Caco-2 (cell line): ENCODE results near the gene FAM221B. TPM values are rescaled to one million over a fixed set of nuclear protein-coding genes. Genes with fewer than 3 reads are reported as not detected.

Experiments
- BruUV-seq: library from RNA; stranded (reverse); fragments of 400-500 nt; replicated peaks from 2 replicates; lab custom pipeline; 2021; lab: Mats Ljungman, UMichigan
- CTCF ChIA-PET: fragments of 300-600 bp; sonication (Branson Sonifier 250); formaldehyde crosslinking; loops from one replicate; lab custom pipeline; 2022; ENCODE audit warnings: antibody characterized with exemption; lab: Charles Lee
- POLR2A ChIA-PET: fragments of 300-600 bp; sonication (Branson Sonifier 250); formaldehyde crosslinking; loops from one replicate; lab custom pipeline; 2022; ENCODE audit warnings: antibody characterized with exemption; lab: Charles Lee
- DNase-seq, 2 experiments: peaks; one replicate each; pipeline versions ENCODE4 v3.0.0 to v3.0.0-alpha.2; 2020 to 2022
- H3K27me3 ChIP-seq: replicated peaks from 2 replicates; pipeline ENCODE4 v1.6.0; 2011; ENCODE audit warnings: low read length; ENCODE audit not compliant: control insufficient read depth, insufficient read depth
- H3K36me3 ChIP-seq: 2 replicates; pipeline ENCODE4 v1.5.1; 2011; ENCODE audit warnings: low read length; ENCODE audit not compliant: control insufficient read depth, insufficient read depth
- H3K4me1 ChIP-seq: fragments of 250-450 bp; sonication (Bioruptor Pico); 2 replicates; pipeline ENCODE4 v1.5.1; 2020; ENCODE audit warnings: mild to moderate bottlenecking
- H3K4me3 ChIP-seq: 2 replicates; pipeline ENCODE4 v1.5.1; 2011; ENCODE audit warnings: low read depth, mild to moderate bottlenecking, control low read depth, low read length
- H3K9me3 ChIP-seq: fragments of 250-450 bp; sonication (Bioruptor Pico); 2 replicates; pipeline ENCODE4 v1.5.1; 2020; ENCODE audit warnings: mild to moderate bottlenecking, moderate library complexity
- H3K27ac Mint-ChIP-seq: one replicate; pipeline ENCODE4 v1.8.0; 2022; ENCODE audit warnings: mixed read lengths; ENCODE audit not compliant: unreplicated experiment
- H3K27me3 Mint-ChIP-seq: one replicate; pipeline ENCODE4 v1.8.0; 2022; ENCODE audit warnings: mixed read lengths; ENCODE audit not compliant: insufficient read depth, unreplicated experiment
- H3K36me3 Mint-ChIP-seq: one replicate; pipeline ENCODE4 v1.8.0; 2022; ENCODE audit warnings: mild to moderate bottlenecking, mixed read lengths; ENCODE audit not compliant: insufficient read depth, unreplicated experiment
- H3K4me1 Mint-ChIP-seq: one replicate; pipeline ENCODE4 v1.8.0; 2022; ENCODE audit warnings: low read depth, mixed read lengths; ENCODE audit not compliant: unreplicated experiment
- H3K4me3 Mint-ChIP-seq: one replicate; pipeline ENCODE4 v1.8.0; 2022; ENCODE audit warnings: mild to moderate bottlenecking, moderate library complexity, mixed read lengths; ENCODE audit not compliant: unreplicated experiment
- H3K9me3 Mint-ChIP-seq: one replicate; pipeline ENCODE4 v1.8.0; 2022; ENCODE audit warnings: mixed read lengths; ENCODE audit not compliant: unreplicated experiment
- intact Hi-C: fragments of 100-400 bp; cut with micrococcal nuclease; formaldehyde crosslinking; loops from one replicate; pipeline ENCODE4 v1.10.0; 2022; ENCODE audit not compliant: unreplicated experiment
- total RNA-seq: library from RNA; stranded (reverse); gene quantifications from 2 replicates; pipeline ENCODE4 v1.2.3, GENCODE V29; 2022
- TF ChIP-seq, protein P1 (sequence below), 2 experiments: fragments of 200-600 bp in 1 of 2; IDR thresholded peaks; 1 replicate in 1 of 2; 2 replicates in 1 of 2; pipeline versions ENCODE4 v1.5.1 to v1.8.0; 2011 to 2022; ENCODE audit warnings: antibody characterized with exemption in 1 of 2, control low read depth in 1 of 2, inconsistent platforms in 1 of 2, low read depth in 1 of 2, low read length in 1 of 2, mild to moderate bottlenecking in 1 of 2, moderate library complexity in 1 of 2; ENCODE audit not compliant: insufficient read depth in 1 of 2, severe bottlenecking in 1 of 2, unreplicated experiment in 1 of 2

The FAM221B gene
- total RNA-seq, 1 experiment from 2014 or later, result not detected

DNA sequence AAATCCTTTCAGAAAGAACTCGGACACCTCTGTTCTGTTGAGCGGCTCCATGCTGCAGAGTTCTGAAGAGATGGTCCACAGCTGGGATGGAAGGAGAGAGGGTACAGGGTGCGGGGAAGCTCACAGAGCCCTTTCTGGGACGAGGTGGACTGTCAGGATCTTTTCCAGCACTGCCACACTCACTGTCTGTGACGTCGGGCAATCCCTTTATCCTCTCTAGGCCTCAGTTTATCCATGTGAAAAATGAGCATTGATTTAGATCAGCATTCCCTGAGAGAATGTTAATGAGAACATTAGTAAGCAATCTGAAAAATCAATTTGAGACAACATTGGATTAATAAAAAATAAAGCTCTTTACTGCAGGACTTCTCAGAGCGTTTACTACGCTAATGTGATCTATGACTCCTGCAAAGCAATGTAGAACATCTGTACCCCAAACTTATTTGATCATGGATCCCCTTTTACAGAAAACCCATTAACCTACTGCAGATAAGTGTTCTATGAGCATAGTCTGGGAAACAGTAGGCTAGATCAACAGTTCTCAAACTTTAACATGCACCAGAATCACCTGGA lies 41.9 kb upstream of the FAM221B start, which contains the start of gene OR13J1:
Gene OR13J1, minus strand, starts transcription at position 51 of the 573 bp plus-strand sequence. Its CDS starts 0 bp downstream, at position 51.
- Mint-ChIP-seq H3K27me3 (peaks cover 1% of the 10 kb centered on the region), H3K4me1 (no peaks in the 10 kb centered on the region), H3K36me3 (no peaks in the 10 kb centered on the region), H3K9me3 (no peaks in the 10 kb centered on the region), H3K27ac (no peak within 1 kb of the TSS), H3K4me3 (no peak within 1 kb of the TSS)
- CTCF ChIA-PET, result interaction anchor here (1.5 kb wide), 1 partner anchor 12 kb away, joined by 3 read pairs; no protein-coding TSS in a partner anchor
- TF ChIP-seq, protein P1, sequence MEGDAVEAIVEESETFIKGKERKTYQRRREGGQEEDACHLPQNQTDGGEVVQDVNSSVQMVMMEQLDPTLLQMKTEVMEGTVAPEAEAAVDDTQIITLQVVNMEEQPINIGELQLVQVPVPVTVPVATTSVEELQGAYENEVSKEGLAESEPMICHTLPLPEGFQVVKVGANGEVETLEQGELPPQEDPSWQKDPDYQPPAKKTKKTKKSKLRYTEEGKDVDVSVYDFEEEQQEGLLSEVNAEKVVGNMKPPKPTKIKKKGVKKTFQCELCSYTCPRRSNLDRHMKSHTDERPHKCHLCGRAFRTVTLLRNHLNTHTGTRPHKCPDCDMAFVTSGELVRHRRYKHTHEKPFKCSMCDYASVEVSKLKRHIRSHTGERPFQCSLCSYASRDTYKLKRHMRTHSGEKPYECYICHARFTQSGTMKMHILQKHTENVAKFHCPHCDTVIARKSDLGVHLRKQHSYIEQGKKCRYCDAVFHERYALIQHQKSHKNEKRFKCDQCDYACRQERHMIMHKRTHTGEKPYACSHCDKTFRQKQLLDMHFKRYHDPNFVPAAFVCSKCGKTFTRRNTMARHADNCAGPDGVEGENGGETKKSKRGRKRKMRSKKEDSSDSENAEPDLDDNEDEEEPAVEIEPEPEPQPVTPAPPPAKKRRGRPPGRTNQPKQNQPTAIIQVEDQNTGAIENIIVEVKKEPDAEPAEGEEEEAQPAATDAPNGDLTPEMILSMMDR (IDR thresholded peaks at IDR 0.05; ENCODE audit: insufficient read depth in 1 of 2, low read depth in 1 of 2, low read length in 1 of 2, severe bottlenecking in 1 of 2, unreplicated experiment in 1 of 2), result no peak
- DNase-seq, result no peak
- no peaks in the 10 kb centered on the region for H3K4me1 ChIP-seq
- POLR2A ChIA-PET, result no interaction called here
- no peaks in the 10 kb centered on the region for H3K9me3 ChIP-seq
- no peak within 1 kb of the TSS for H3K4me3 ChIP-seq
- no peaks in the 10 kb centered on the region for H3K27me3 ChIP-seq
- BruUV-seq, result no TSS peak
- no peaks in the 10 kb centered on the region for H3K36me3 ChIP-seq
- intact Hi-C loops, result no loop called here

DNA sequence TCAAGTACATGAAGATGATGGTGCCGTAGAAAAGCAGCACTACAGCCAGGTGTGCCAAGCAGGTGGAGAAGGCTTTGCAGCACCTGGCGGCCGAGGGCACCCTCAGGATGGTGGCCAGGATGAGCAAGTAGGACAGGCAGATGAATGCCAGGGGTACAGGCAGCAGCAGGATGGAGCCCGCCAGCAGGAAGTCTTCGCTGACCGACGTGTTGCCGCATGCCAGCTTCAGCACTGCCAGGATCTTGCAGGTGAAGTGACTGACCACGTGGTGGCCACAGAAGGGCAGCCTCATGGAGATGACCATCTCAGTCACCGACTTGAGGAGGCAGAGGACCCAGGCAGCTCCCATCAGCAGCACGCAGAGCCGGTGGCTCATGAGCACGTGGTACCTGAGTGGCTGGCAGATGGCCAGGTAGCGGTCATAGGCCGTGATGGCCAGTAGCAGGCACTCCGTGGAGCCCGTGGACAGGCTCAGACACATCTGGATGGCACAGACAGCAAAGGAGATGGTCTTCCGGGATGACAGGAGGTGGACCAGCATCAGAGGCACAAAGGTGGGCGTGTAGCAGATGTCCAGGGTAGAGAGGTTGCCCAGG lies 41.2 kb upstream of the FAM221B start:
- no TSS peak for BruUV-seq
- TF ChIP-seq, protein P1 (IDR thresholded peaks at IDR 0.05; ENCODE audit: insufficient read depth in 1 of 2, low read depth in 1 of 2, low read length in 1 of 2, severe bottlenecking in 1 of 2, unreplicated experiment in 1 of 2), result no peak
- CTCF ChIA-PET, result no interaction called here
- Mint-ChIP-seq H3K4me3 (no peak overlapping the region), H3K27me3 (no peaks in the 10 kb centered on the region), H3K36me3 (no peaks in the 10 kb centered on the region), H3K4me1 (no peaks in the 10 kb centered on the region), H3K9me3 (no peaks in the 10 kb centered on the region), H3K27ac (no peak overlapping the region)
- Histone ChIP-seq H3K36me3 (no peaks in the 10 kb centered on the region), H3K4me1 (no peaks in the 10 kb centered on the region), H3K4me3 (no peak overlapping the region), H3K9me3 (no peaks in the 10 kb centered on the region), H3K27me3 (no peaks in the 10 kb centered on the region)
- intact Hi-C loops, result no loop called here
- DNase-seq, result no peak
- POLR2A ChIA-PET, result no interaction called here

DNA sequence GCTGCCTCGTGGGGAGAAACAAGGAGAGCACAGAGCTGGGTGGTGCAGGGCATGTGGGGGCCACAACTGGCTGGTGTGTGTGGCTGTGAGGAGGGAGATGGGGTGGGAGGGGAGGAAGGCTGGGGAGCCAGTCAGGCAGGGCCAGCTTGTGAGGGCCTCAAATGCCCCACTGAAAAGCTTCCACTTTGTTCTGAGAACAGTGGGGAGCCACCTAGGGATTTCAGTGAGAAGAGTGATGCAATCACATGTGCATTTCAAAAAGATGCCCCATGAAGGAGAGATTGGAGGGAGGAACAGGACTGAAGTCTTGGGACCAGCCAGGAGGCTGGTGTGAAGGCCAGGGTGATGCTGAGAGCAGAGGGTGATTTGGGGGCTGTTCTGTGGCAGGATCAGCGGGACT lies 40.4 kb upstream of the FAM221B start:
- no peak overlapping the region for H3K4me3 Mint-ChIP-seq
- no peaks in the 10 kb centered on the region for H3K27me3 Mint-ChIP-seq
- no peaks in the 10 kb centered on the region for H3K9me3 ChIP-seq
- no peaks in the 10 kb centered on the region for H3K36me3 ChIP-seq
- BruUV-seq, result no TSS peak
- ChIA-PET CTCF (interaction anchor here (1.1 kb wide), 1 partner anchor 13 kb away, joined by 3 read pairs; no protein-coding TSS in a partner anchor), POLR2A (no interaction called here)
- H3K27ac Mint-ChIP-seq, result no peak overlapping the region
- no peaks in the 10 kb centered on the region for H3K4me1 ChIP-seq
- TF ChIP-seq, protein P1 (IDR thresholded peaks at IDR 0.05; ENCODE audit: insufficient read depth in 1 of 2, low read depth in 1 of 2, low read length in 1 of 2, severe bottlenecking in 1 of 2, unreplicated experiment in 1 of 2), result no peak
- H3K36me3 Mint-ChIP-seq, result no peaks in the 10 kb centered on the region
- intact Hi-C loops, result no loop called here
- no peaks in the 10 kb centered on the region for H3K9me3 Mint-ChIP-seq
- H3K4me3 ChIP-seq, result no peak overlapping the region
- H3K27me3 ChIP-seq, result no peaks in the 10 kb centered on the region
- no peak for DNase-seq
- H3K4me1 Mint-ChIP-seq, result no peaks in the 10 kb centered on the region
